ENCODE data around the gene FAM13A.

DNA sequence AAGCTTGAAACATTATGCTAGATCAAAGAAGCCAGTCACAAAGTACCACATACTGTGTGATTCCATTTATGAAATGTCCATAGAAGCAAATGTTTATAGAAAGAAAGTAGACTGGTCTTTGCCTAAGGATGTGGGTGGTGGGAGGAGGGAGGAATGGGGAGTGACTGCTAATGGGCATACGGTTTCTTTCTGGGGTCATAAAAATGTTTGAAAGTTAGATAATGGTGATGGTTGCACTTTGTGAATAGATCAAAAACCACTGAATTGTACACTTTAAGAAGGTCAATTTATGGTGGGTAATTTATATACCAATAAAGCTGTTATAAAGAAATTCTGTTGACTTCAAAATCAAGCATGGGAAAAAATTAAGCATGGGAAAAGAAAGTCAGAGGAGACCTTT lies 56.6 kb downstream of the FAM13A start:
- TF ChIP-seq SIN3A (IDR thresholded peaks at IDR 0.05; ENCODE audit: borderline replicate concordance, low read depth, low read length) = no peak
- TF ChIP-seq, protein P1, sequence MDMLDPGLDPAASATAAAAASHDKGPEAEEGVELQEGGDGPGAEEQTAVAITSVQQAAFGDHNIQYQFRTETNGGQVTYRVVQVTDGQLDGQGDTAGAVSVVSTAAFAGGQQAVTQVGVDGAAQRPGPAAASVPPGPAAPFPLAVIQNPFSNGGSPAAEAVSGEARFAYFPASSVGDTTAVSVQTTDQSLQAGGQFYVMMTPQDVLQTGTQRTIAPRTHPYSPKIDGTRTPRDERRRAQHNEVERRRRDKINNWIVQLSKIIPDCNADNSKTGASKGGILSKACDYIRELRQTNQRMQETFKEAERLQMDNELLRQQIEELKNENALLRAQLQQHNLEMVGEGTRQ (IDR thresholded peaks at IDR 0.05; ENCODE audit: low read depth, low read length) = no peak
- TF ChIP-seq, protein P1 (CRISPR knock-in tag; IDR thresholded peaks at IDR 0.05; ENCODE audit: borderline replicate concordance) = no peak
- TF ChIP-seq, protein P2, sequence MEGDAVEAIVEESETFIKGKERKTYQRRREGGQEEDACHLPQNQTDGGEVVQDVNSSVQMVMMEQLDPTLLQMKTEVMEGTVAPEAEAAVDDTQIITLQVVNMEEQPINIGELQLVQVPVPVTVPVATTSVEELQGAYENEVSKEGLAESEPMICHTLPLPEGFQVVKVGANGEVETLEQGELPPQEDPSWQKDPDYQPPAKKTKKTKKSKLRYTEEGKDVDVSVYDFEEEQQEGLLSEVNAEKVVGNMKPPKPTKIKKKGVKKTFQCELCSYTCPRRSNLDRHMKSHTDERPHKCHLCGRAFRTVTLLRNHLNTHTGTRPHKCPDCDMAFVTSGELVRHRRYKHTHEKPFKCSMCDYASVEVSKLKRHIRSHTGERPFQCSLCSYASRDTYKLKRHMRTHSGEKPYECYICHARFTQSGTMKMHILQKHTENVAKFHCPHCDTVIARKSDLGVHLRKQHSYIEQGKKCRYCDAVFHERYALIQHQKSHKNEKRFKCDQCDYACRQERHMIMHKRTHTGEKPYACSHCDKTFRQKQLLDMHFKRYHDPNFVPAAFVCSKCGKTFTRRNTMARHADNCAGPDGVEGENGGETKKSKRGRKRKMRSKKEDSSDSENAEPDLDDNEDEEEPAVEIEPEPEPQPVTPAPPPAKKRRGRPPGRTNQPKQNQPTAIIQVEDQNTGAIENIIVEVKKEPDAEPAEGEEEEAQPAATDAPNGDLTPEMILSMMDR (CRISPR knock-in tag; IDR thresholded peaks at IDR 0.05) = no peak
